HCT116 (cell line): ENCODE results near the gene ZMYM4. TPM values are rescaled to one million over a fixed set of nuclear protein-coding genes. Genes with fewer than 3 reads are reported as not detected.

Experiments used
- ATAC-seq: fragments of 200-7000 bp; cut with Tn5 transposase; 2 replicates; pipeline ENCODE4 v1.9.1; 2020; ENCODE audit warnings: mild to moderate bottlenecking, moderate library complexity
- BruUV-seq: library from RNA; stranded (reverse); fragments of 400-500 nt; replicated peaks from 2 replicates; lab custom pipeline; 2021; lab: Mats Ljungman, UMichigan
- CTCF ChIA-PET: fragments of 300-600 bp; sonication (Branson Sonifier 250); formaldehyde crosslinking; loops from one replicate; lab custom pipeline; 2021; ENCODE audit warnings: antibody characterized with exemption; lab: Charles Lee
- POLR2A ChIA-PET: fragments of 300-600, 350-600 bp; sonication (Branson Sonifier 250); formaldehyde crosslinking; loops from one replicate; lab custom pipeline; 2021; ENCODE audit warnings: antibody characterized with exemption; lab: Charles Lee
- RAD21 ChIA-PET, 2 experiments: fragments of 300-600 bp; sonication (Branson Sonifier 250); formaldehyde crosslinking; loops; one replicate each; lab custom pipeline; 2023; ENCODE audit warnings: low total read pairs in 2 of 2; ENCODE audit not compliant: uncharacterized antibody in 2 of 2, unreplicated experiment in 2 of 2, low non-redundant PET in 1 of 2; lab: Charles Lee
- DNase-seq: peaks from one replicate; pipeline ENCODE4 v3.0.0-alpha.2; 2010; ENCODE audit warnings: low read depth, low spot score
- H2AFZ ChIP-seq: fragments of 200-600 bp; shearing (Covaris generic), sonication (generic); 2 replicates; pipeline ENCODE4 v1.6.1; 2017; ENCODE audit warnings: low read depth, mixed run types, mixed read lengths, antibody characterized with exemption, low read length; ENCODE audit not compliant: poor library complexity, severe bottlenecking
- H3K27ac ChIP-seq: 2 replicates; pipeline ENCODE4 v1.5.1; 2012; ENCODE audit warnings: low read depth, low read length
- H3K27me3 ChIP-seq: fragments of 200-600 bp; sonication (generic); 2 replicates; pipeline ENCODE4 v1.6.1; 2016; ENCODE audit warnings: mixed run types, low read length, mixed read lengths; ENCODE audit not compliant: insufficient read depth
- H3K36me3 ChIP-seq, 2 experiments: fragments of 200-500 bp in 1 of 2; fragments of 200-600 bp in 1 of 2; sonication (Bioruptor generic) in 1 of 2; sonication (generic) in 1 of 2; 2 replicates each; pipeline versions ENCODE4 v1.5.1 to v1.6.1; 2014 to 2016; ENCODE audit warnings: low read length in 2 of 2, inconsistent platforms in 1 of 2, mixed read lengths in 1 of 2, mixed run types in 1 of 2; ENCODE audit not compliant: insufficient read depth in 2 of 2, control insufficient read depth in 1 of 2
- H3K4me1 ChIP-seq, 2 experiments: fragments of 200-600 bp in 1 of 2; sonication (generic) in 1 of 2; 2 replicates each; pipeline versions ENCODE4 v1.5.1 to v1.6.1; 2012 to 2017; ENCODE audit warnings: low read length in 2 of 2, inconsistent platforms in 1 of 2, mild to moderate bottlenecking in 1 of 2, mixed read lengths in 1 of 2, mixed run types in 1 of 2, moderate library complexity in 1 of 2; ENCODE audit not compliant: insufficient read depth in 2 of 2, control insufficient read depth in 1 of 2
- H3K4me2 ChIP-seq: fragments of 200-600 bp; sonication (generic); 2 replicates; pipeline ENCODE4 v1.6.1; 2017; ENCODE audit warnings: mixed run types, low read length, mixed read lengths
- H3K4me3 ChIP-seq, 2 experiments: fragments of 200-600 bp in 1 of 2; sonication (generic) in 1 of 2; replicated peaks in 1 of 2; 2 replicates each; pipeline ENCODE4 v1.5.1; 2011 to 2016; ENCODE audit warnings: low read length in 2 of 2, control low read depth in 1 of 2, low read depth in 1 of 2, mild to moderate bottlenecking in 1 of 2, mixed read lengths in 1 of 2, mixed run types in 1 of 2
- H3K79me2 ChIP-seq: fragments of 200-600 bp; sonication (generic); 2 replicates; pipeline ENCODE4 v1.6.1; 2017; ENCODE audit warnings: mild to moderate bottlenecking, mixed run types, low read length, moderate library complexity, mixed read lengths; ENCODE audit not compliant: insufficient read depth
- H3K9ac ChIP-seq: fragments of 200-600 bp; sonication (generic); 2 replicates; pipeline ENCODE4 v1.6.1; 2016; ENCODE audit warnings: low read length, mixed read lengths
- H3K9me2 ChIP-seq: fragments of 200-600 bp; sonication (generic), shearing (Covaris generic); 2 replicates; pipeline ENCODE4 v1.6.1; 2017; ENCODE audit warnings: mixed run types, mild to moderate bottlenecking, moderate library complexity; ENCODE audit not compliant: insufficient read depth
- H3K9me3 ChIP-seq, 2 experiments: fragments of 200-500 bp in 1 of 2; fragments of 200-600 bp in 1 of 2; sonication (Bioruptor generic) in 1 of 2; sonication (generic) in 1 of 2; 2 replicates each; pipeline ENCODE4 v1.6.1; 2014 to 2017; ENCODE audit warnings: low read length in 2 of 2, mixed read lengths in 2 of 2, inconsistent platforms in 1 of 2, low read depth in 1 of 2, mild to moderate bottlenecking in 1 of 2, mixed run types in 1 of 2, moderate library complexity in 1 of 2; ENCODE audit not compliant: control insufficient read depth in 1 of 2, insufficient read depth in 1 of 2
- H4K20me1 ChIP-seq: fragments of 200-600 bp; sonication (generic), shearing (Covaris generic); 2 replicates; pipeline ENCODE4 v1.6.1; 2017; ENCODE audit warnings: mixed run types, mild to moderate bottlenecking, moderate library complexity; ENCODE audit not compliant: insufficient read depth
- CBX3 ChIP-seq: IDR thresholded peaks from 2 replicates; pipeline ENCODE4 v1.6.1; 2012; ENCODE audit warnings: low read depth
- CEBPB ChIP-seq: IDR thresholded peaks from 2 replicates; pipeline ENCODE4 v1.6.1; 2012; ENCODE audit warnings: low read depth
- ELF1 ChIP-seq: IDR thresholded peaks from 2 replicates; pipeline ENCODE4 v1.6.1; 2012; ENCODE audit warnings: low read depth, borderline replicate concordance
- EZH2 ChIP-seq: fragments of 200-600 bp; sonication (generic); IDR thresholded peaks from 2 replicates; pipeline ENCODE4 v1.6.1; 2017; ENCODE audit warnings: antibody characterized with exemption, mixed run types
- FOSL1 ChIP-seq: IDR thresholded peaks from 2 replicates; pipeline ENCODE4 v1.6.1; 2012; ENCODE audit warnings: low read depth
- SIN3A ChIP-seq: IDR thresholded peaks from 2 replicates; pipeline ENCODE4 v1.6.1; 2012; ENCODE audit warnings: low read depth
- SP1 ChIP-seq: IDR thresholded peaks from 2 replicates; pipeline ENCODE4 v1.6.1; 2012; ENCODE audit warnings: low read depth
- TCF7L2 ChIP-seq: IDR thresholded peaks from 2 replicates; pipeline ENCODE4 v1.7.0; 2011; ENCODE audit warnings: borderline replicate concordance, inconsistent platforms; ENCODE audit not compliant: insufficient read depth, insufficient read length; ENCODE audit errors: extremely low read depth
- ZFX ChIP-seq: fragments of 450-650 bp; IDR thresholded peaks from 2 replicates; pipeline ENCODE4 v1.6.1; 2017
- intact Hi-C: fragments of 100-400 bp; cut with micrococcal nuclease; formaldehyde crosslinking; loops from 2 replicates; pipeline ENCODE4 v1.10.0; 2022
- total RNA-seq: library from RNA; stranded (reverse); gene quantifications from one replicate; pipeline ENCODE4 v1.2.1, GENCODE V29; 2021; ENCODE audit not compliant: unreplicated experiment
- TF ChIP-seq, protein P1 (sequence below): IDR thresholded peaks from 2 replicates; pipeline ENCODE4 v1.6.1; 2012
- TF ChIP-seq, protein P2 (sequence below): IDR thresholded peaks from 2 replicates; pipeline ENCODE4 v1.6.1; 2011; ENCODE audit warnings: mild to moderate bottlenecking, low read length, moderate library complexity; ENCODE audit not compliant: insufficient replicate concordance; ENCODE audit errors: extremely low read depth
- TF ChIP-seq, protein P3 (sequence below): IDR thresholded peaks from 2 replicates; pipeline ENCODE4 v1.6.1; 2012
- TF ChIP-seq, protein P4 (sequence below), 3 experiments: fragments of 200-600 bp in 1 of 3; sonication (generic) in 1 of 3; IDR thresholded peaks in 2 of 3; conservative IDR thresholded peaks in 1 of 3; 2 replicates each; pipeline ENCODE4 v1.5.1; 2012 to 2017; ENCODE audit warnings: low read depth in 2 of 3, low read length in 2 of 3, antibody characterized with exemption in 1 of 3, borderline replicate concordance in 1 of 3, control low read depth in 1 of 3, mild to moderate bottlenecking in 1 of 3, mixed read lengths in 1 of 3, mixed run types in 1 of 3, moderate library complexity in 1 of 3; ENCODE audit not compliant: insufficient read depth in 1 of 3

ZMYM4 gene
- total RNA-seq, 1 experiment from 2014 or later: 58.0 TPM

DNA sequence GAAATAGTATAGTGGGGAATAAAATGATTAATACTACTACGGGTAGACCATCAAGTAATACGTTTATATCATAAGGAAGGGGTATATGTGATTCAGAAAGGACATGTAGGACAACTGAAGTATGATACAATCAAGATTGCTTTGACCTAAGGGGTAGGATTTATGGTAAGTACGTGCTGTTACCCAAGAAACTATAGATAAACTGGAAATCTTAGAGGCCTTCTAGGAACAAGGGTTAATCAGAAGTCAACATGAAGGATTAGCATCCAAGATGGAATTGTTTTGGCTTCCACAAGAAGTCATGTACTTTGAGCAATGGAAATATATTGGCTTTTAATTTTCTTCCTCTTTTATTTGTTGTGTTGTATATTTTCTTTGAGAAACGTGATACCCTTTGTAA is 13.2 kb upstream of the ZMYM4 start:
- ChIA-PET RAD21 (no interaction called here), POLR2A (no interaction called here), CTCF (no interaction called here)
- no peak overlapping the region for H3K27ac ChIP-seq
- no peak for TF ChIP-seq ELF1
- TF ChIP-seq TCF7L2: no peak
- no peak for TF ChIP-seq FOSL1
- TF ChIP-seq SIN3A: no peak
- no peak for TF ChIP-seq CBX3
- TF ChIP-seq, protein P1, sequence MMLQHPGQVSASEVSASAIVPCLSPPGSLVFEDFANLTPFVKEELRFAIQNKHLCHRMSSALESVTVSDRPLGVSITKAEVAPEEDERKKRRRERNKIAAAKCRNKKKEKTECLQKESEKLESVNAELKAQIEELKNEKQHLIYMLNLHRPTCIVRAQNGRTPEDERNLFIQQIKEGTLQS: no peak
- TF ChIP-seq, protein P2, sequence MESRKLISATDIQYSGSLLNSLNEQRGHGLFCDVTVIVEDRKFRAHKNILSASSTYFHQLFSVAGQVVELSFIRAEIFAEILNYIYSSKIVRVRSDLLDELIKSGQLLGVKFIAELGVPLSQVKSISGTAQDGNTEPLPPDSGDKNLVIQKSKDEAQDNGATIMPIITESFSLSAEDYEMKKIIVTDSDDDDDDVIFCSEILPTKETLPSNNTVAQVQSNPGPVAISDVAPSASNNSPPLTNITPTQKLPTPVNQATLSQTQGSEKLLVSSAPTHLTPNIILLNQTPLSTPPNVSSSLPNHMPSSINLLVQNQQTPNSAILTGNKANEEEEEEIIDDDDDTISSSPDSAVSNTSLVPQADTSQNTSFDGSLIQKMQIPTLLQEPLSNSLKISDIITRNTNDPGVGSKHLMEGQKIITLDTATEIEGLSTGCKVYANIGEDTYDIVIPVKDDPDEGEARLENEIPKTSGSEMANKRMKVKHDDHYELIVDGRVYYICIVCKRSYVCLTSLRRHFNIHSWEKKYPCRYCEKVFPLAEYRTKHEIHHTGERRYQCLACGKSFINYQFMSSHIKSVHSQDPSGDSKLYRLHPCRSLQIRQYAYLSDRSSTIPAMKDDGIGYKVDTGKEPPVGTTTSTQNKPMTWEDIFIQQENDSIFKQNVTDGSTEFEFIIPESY: no peak
- TF ChIP-seq, protein P3, sequence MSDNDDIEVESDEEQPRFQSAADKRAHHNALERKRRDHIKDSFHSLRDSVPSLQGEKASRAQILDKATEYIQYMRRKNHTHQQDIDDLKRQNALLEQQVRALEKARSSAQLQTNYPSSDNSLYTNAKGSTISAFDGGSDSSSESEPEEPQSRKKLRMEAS: no peak
- TF ChIP-seq EZH2: no peak
- TF ChIP-seq, protein P4, sequence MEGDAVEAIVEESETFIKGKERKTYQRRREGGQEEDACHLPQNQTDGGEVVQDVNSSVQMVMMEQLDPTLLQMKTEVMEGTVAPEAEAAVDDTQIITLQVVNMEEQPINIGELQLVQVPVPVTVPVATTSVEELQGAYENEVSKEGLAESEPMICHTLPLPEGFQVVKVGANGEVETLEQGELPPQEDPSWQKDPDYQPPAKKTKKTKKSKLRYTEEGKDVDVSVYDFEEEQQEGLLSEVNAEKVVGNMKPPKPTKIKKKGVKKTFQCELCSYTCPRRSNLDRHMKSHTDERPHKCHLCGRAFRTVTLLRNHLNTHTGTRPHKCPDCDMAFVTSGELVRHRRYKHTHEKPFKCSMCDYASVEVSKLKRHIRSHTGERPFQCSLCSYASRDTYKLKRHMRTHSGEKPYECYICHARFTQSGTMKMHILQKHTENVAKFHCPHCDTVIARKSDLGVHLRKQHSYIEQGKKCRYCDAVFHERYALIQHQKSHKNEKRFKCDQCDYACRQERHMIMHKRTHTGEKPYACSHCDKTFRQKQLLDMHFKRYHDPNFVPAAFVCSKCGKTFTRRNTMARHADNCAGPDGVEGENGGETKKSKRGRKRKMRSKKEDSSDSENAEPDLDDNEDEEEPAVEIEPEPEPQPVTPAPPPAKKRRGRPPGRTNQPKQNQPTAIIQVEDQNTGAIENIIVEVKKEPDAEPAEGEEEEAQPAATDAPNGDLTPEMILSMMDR (IDR thresholded peaks at IDR 0.05 in 2 of 3, conservative IDR thresholded peaks at IDR 0.05 in 1 of 3; ENCODE audit: borderline replicate concordance in 1 of 3, insufficient read depth in 1 of 3, low read depth in 2 of 3, low read length in 2 of 3): no peak
- no peak for TF ChIP-seq SP1
- TF ChIP-seq CEBPB: no peak
- no peak for TF ChIP-seq ZFX
- H3K4me1 ChIP-seq: no peaks in the 10 kb centered on the region
- H2AFZ ChIP-seq: no peak overlapping the region
- ATAC-seq: no peak
- H3K79me2 ChIP-seq: no peaks in the 10 kb centered on the region
- H3K9me3 ChIP-seq: no peaks in the 10 kb centered on the region
- H3K4me3 ChIP-seq: no peak overlapping the region
- no TSS peak for BruUV-seq
- intact Hi-C loops: no loop called here
- DNase-seq: no peak
- no peaks in the 10 kb centered on the region for H4K20me1 ChIP-seq
- H3K4me2 ChIP-seq: no peak overlapping the region
- H3K27me3 ChIP-seq: no peaks in the 10 kb centered on the region
- no peaks in the 10 kb centered on the region for H3K9me2 ChIP-seq
- H3K9ac ChIP-seq: no peak overlapping the region
- no peaks in the 10 kb centered on the region for H3K36me3 ChIP-seq
